ENCODE results near the gene C6orf163.
"Not testable (repeated sequence)": the region's sequence is repeated elsewhere in the genome, so short reads cannot be mapped to it uniquely, and the experiment has no call there.

Gene C6orf163

DNA sequence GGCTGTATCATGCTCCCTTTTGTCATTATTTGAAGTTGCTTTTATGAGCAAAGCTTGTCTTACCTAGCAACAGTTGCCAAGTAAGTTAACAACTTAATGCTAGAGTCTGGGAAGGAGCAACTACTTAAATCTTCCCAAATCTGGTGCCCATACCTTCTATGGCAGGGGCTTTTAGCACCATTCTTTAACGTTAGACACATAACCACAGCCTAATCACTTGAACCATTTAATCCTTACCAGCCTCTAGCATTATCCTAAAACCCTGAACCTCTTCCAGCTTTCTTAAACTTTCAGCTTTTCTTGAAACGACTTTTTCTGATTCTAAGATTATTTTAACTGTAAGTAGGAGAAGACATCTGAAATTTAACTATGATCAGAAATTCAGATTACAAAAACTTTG is at the start of gene C6orf163:
Gene C6orf163 (plus strand): TSS at position 83 of the 400 bp plus-strand sequence. CDS start 287 bp downstream, at position 370.
- no peak for TF ChIP-seq CTCF (IDR thresholded peaks at IDR 0.05; ENCODE audit: insufficient read depth, low read length, missing control alignments)
- ChIA-PET CTCF (no interaction called here), POLR2A (no interaction called here)
- DNase-seq (ENCODE audit: low read depth, low spot score) = no peak
- H3K4me3 ChIP-seq (ENCODE audit: low read depth, low read length) = no peak within 1 kb of the TSS

GRCh38 chr6:87297119-87297518 is 47.5 kb upstream of the C6orf163 start:
- CTCF ChIA-PET = no interaction called here
- no peak for TF ChIP-seq CTCF (IDR thresholded peaks at IDR 0.05; ENCODE audit: insufficient read depth, low read length, missing control alignments)
- POLR2A ChIA-PET = no interaction called here
- H3K4me3 ChIP-seq (ENCODE audit: low read depth, low read length) = no peak overlapping the region
- no peak for DNase-seq (ENCODE audit: low read depth, low spot score)

DNA sequence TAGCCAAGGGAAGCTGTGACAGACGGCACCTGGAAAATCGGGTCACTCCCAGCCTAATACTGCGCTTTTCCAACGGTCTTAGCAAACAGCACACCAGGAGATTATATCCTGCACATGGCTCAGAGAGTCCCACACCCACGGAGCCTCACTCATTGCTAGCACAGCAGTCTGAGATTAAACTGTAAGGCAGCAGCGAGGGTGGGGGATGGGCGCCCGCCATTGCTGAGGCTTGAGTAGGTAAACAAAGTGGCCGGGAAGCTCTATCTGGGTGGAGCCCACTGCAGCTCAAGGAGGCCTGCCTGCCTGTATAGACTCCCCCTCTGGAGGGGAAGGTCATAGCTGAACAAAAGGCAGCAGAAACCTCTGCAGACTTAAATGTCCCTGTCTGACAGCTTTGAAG is 43.3 kb upstream of the C6orf163 start:
- H3K4me3 ChIP-seq (ENCODE audit: low read depth, low read length); POLR2A ChIA-PET; CTCF ChIA-PET; DNase-seq (ENCODE audit: low read depth, low spot score): not testable (repeated sequence)

- H3K4me3 ChIP-seq (ENCODE audit: low read depth, low read length) = no peak overlapping the region
- TF ChIP-seq CTCF (IDR thresholded peaks at IDR 0.05; ENCODE audit: insufficient read depth, low read length, missing control alignments) = no peak
- DNase-seq (ENCODE audit: low read depth, low spot score) = no peak
- POLR2A ChIA-PET = interaction anchor here (0.6 kb wide), 1 partner anchor 216 kb away, joined by 3 read pairs; no protein-coding TSS in a partner anchor
- CTCF ChIA-PET = interaction anchor here (0.7 to 6.6 kb wide), 2 partner anchors 12 to 13 kb away, joined by 3 to 31 read pairs; partner anchors contain the start of gene SMIM8
Measured at GRCh38 chr6:87308970-87309369, 35.6 kb upstream of the C6orf163 start.

- ChIA-PET POLR2A (no interaction called here), CTCF (interaction anchor here (0.8 to 6.6 kb wide), 2 partner anchors 9 to 152 kb away, joined by 3 to 31 read pairs; partner anchors contain the start of gene SMIM8)
- H3K4me3 ChIP-seq (ENCODE audit: low read depth, low read length) = no peak overlapping the region
- TF ChIP-seq CTCF (IDR thresholded peaks at IDR 0.05; ENCODE audit: insufficient read depth, low read length, missing control alignments) = no peak
- DNase-seq (ENCODE audit: low read depth, low spot score) = no peak
Measured at GRCh38 chr6:87312860-87313259, 31.8 kb upstream of the C6orf163 start.

DNA sequence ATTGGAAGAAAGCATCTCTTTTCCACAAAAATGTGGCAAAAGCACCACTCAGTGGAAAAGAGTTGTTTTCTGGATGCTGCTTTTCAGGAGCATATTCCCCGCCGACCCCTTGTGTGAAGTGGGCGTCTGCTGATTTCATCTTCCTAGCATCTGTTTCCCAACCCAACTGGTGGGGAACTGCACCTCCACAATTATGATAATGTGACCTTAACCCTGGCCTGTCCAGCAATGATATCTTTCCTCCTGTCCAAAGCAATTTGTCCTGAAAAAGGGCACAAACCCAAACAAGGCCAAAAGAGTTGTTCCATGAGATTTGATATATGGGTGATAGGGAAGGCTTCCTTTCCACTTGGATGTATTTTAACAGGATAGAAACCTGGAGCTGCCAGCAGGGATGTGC is 29.5 kb upstream of the C6orf163 start:
- no peak overlapping the region for H3K4me3 ChIP-seq (ENCODE audit: low read depth, low read length)
- ChIA-PET POLR2A (no interaction called here), CTCF (no interaction called here)
- TF ChIP-seq CTCF (IDR thresholded peaks at IDR 0.05; ENCODE audit: insufficient read depth, low read length, missing control alignments) = no peak
- DNase-seq (ENCODE audit: low read depth, low spot score) = no peak

DNA sequence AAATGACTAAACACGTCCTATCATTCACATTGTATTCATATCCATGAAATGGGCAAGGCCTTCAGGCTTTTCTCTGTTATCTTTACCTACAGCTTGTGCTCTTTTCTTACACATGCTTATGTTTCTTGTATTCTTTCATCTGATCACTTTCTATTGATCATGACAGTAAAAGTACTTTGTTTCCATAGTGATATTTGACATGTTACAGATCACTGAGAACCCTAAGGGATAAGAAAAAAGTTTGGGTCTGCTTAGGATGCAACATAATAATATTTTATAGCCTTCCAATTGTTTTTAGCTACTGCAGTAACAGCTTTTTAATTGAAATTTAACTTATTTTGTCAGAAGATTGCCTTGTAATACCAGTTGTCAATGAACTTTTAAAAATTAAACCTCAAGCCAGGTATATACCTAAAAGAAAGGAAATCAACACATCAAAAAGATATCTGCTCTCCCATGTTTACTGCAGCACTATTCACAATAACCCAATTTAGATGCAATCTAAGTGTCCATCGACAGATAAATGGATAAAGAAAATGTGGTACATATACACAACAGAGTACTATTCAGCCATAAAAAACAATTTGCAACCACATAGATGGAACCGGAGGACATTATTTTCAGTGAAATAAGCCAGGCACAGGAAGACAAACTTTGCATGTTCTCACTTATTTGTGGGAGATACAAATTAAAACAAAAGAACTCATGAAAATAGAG is 25.2 kb upstream of the C6orf163 start:
- DNase-seq (ENCODE audit: low read depth, low spot score) = no peak
- H3K4me3 ChIP-seq (ENCODE audit: low read depth, low read length) = no peak overlapping the region
- TF ChIP-seq CTCF (IDR thresholded peaks at IDR 0.05; ENCODE audit: insufficient read depth, low read length, missing control alignments) = no peak
- ChIA-PET CTCF (no interaction called here), POLR2A (no interaction called here)

Data from AG04449 (cell line).